Stimulated activated CD8-positive, alpha-beta memory T cell treated with anti-CD3 and anti-CD28 coated beads, Interleukin-15, amount 100 ng/mL, for 48 hours (primary cell): ENCODE measurements around the gene NGEF.

Source experiments
- DNase-seq, 2 donors: peaks; one replicate each; pipeline ENCODE4 v3.0.0-alpha.2; 2020; ENCODE audit warnings: low read depth in 2 of 2

NGEF gene

DNA sequence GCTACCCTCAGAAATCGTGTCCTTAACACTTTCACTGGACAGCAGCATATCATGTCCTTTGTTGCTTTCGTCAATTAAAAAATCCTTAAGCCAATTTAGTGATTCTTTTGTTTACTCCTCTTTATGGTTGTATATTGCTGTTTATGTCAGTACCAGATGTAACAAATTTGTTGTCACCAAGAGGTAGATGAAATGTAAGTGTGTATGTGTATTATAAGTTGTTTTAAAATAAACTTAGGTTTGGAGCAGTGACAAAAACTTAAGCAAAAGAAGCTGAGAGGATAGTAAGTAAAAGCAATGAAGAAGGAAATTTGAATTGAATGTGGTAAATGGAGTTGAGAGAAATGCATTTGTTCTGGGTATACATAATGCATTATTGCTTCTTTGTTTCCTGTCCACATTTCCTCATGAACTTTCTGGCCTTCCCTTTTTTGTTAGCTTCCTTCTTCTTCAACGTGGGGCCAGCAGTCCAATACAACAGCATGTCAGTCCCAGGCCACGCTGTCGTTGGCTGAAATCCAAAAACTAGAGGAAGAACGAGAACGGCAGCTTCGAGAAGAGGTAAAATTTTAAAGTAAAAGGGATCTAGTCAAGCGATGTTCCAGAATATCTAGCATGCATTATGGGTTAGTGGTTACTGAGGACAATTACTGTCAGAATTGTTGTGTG, 173.5 kb downstream of the NGEF start:
- DNase-seq, result no peak

GRCh38 chr2:232838406-232838874, 174.6 kb downstream of the NGEF start:
- DNase-seq, result peak; percentile 31 to 35

- DNase-seq, result no peak
These were observed 176.1 kb downstream of the NGEF start for GRCh38 chr2:232836934-232837333.

- no peak for DNase-seq
These were observed 177.3 kb downstream of the NGEF start for GRCh38 chr2:232835687-232836208.

DNA sequence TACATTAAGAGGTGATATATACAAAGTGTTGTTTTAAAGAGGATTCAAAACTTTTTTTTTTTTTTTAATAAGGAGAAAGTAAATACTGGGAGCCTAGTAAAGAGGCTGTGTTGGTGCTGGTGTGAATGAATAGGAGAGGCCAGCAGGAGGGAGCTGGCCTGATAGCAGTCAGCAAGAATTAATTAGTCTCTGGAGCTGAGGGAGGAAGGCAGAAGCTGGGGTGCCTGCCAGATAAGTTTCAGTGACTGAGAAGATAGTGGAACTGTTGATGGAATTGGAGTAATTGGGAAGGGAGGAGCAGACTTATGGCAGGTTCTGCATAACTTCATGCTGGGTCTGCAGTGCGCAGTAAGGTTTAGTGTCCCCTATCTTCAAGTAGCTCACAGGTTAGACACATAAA, 179.2 kb downstream of the NGEF start:
- no peak for DNase-seq

- no peak for DNase-seq
These were observed 181.6 kb downstream of the NGEF start for GRCh38 chr2:232831496-232831895.

DNA sequence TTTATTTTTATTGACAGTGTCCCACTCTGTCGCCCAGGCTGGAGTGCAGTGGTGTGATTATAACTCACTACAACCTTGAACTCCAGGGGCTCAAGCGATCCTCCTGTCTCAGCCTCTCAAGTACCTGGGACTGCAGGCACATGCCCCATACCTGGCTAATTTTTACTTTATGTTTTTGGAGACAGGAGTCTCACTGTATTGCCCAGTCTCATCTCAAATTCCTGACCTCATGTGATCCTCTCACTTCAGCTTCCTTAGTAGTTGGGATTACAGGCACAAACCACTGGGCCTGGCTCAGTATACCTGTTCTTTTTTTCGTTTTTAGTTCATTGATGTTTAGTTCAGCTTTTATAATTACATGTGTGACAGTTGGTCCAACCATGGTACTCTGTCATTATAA, 183.1 kb downstream of the NGEF start:
- DNase-seq, result no peak
